HG03565 (cell line): ENCODE results near the gene MYOZ2.

Source experiments
- ATAC-seq: cut with Tn5 transposase; IDR thresholded peaks from one replicate; pipeline ENCODE4 v1.9.1; 2021; ENCODE audit warnings: mild to moderate bottlenecking, moderate library complexity; ENCODE audit not compliant: unreplicated experiment

The MYOZ2 gene

GRCh38 chr4:119135721-119136121, at the start of gene MYOZ2:
MYOZ2 (plus strand) TSS chr4:119135832; CDS start chr4:119136526, 694 bp downstream.
- no peak for ATAC-seq

- no peak for ATAC-seq
Observed at GRCh38 chr4:119087121-119087520, 48.5 kb upstream of the MYOZ2 start.

- no peak for ATAC-seq
Observed at GRCh38 chr4:119087656-119088055, 48.0 kb upstream of the MYOZ2 start.

GRCh38 chr4:119093042-119093827, 42.4 kb upstream of the MYOZ2 start:
- ATAC-seq = no peak

- ATAC-seq = peak; percentile 59
Observed at GRCh38 chr4:119097282-119097900, 38.2 kb upstream of the MYOZ2 start.

GRCh38 chr4:119098306-119098705, 37.3 kb upstream of the MYOZ2 start:
- ATAC-seq = no peak

GRCh38 chr4:119099227-119099810, 36.3 kb upstream of the MYOZ2 start:
- no peak for ATAC-seq

- no peak for ATAC-seq
Observed at GRCh38 chr4:119100655-119101054, 35.0 kb upstream of the MYOZ2 start.

- ATAC-seq = no peak
Observed at GRCh38 chr4:119103263-119103662, 32.4 kb upstream of the MYOZ2 start.

GRCh38 chr4:119104644-119105273, 30.9 kb upstream of the MYOZ2 start:
- no peak for ATAC-seq

- no peak for ATAC-seq
Observed at GRCh38 chr4:119105605-119106004, 30.0 kb upstream of the MYOZ2 start.

GRCh38 chr4:119106036-119107000, 29.3 kb upstream of the MYOZ2 start:
- no peak for ATAC-seq

GRCh38 chr4:119110121-119110520, 25.5 kb upstream of the MYOZ2 start:
- no peak for ATAC-seq

- no peak for ATAC-seq
Observed at GRCh38 chr4:119111296-119111695, 24.3 kb upstream of the MYOZ2 start.

- no peak for ATAC-seq
Observed at GRCh38 chr4:119113033-119113655, 22.5 kb upstream of the MYOZ2 start.

GRCh38 chr4:119116021-119116420, 19.6 kb upstream of the MYOZ2 start:
- no peak for ATAC-seq

- ATAC-seq = no peak
Observed at GRCh38 chr4:119116925-119117900, 18.4 kb upstream of the MYOZ2 start.

- ATAC-seq = no peak
Observed at GRCh38 chr4:119118397-119118796, 17.2 kb upstream of the MYOZ2 start.

- ATAC-seq = no peak
Observed at GRCh38 chr4:119124352-119124751, 11.3 kb upstream of the MYOZ2 start.
